HCT116 (cell line): ENCODE results near the gene ELN. TPM values are rescaled to one million over a fixed set of nuclear protein-coding genes. Genes with fewer than 3 reads are reported as not detected.

Source experiments
- ATAC-seq: fragments of 200-7000 bp; cut with Tn5 transposase; 2 replicates; pipeline ENCODE4 v1.9.1; 2020; ENCODE audit warnings: mild to moderate bottlenecking, moderate library complexity
- Bru-seq: library from RNA; stranded (reverse); fragments of 400-500 nt; gene quantifications from one replicate; lab custom pipeline; 2021; lab: Mats Ljungman, UMichigan
- BruChase-seq, 2 experiments: library from RNA; stranded (reverse); fragments of 400-500 nt; gene quantifications; one replicate each; lab custom pipeline; 2021; lab: Mats Ljungman, UMichigan
- BruUV-seq: library from RNA; stranded (reverse); fragments of 400-500 nt; replicated peaks from 2 replicates; lab custom pipeline; 2021; lab: Mats Ljungman, UMichigan
- CTCF ChIA-PET: fragments of 300-600 bp; sonication (Branson Sonifier 250); formaldehyde crosslinking; loops from one replicate; lab custom pipeline; 2021; ENCODE audit warnings: antibody characterized with exemption; lab: Charles Lee
- POLR2A ChIA-PET: fragments of 300-600, 350-600 bp; sonication (Branson Sonifier 250); formaldehyde crosslinking; loops from one replicate; lab custom pipeline; 2021; ENCODE audit warnings: antibody characterized with exemption; lab: Charles Lee
- RAD21 ChIA-PET, 2 experiments: fragments of 300-600 bp; sonication (Branson Sonifier 250); formaldehyde crosslinking; loops; one replicate each; lab custom pipeline; 2023; ENCODE audit warnings: low total read pairs in 2 of 2; ENCODE audit not compliant: uncharacterized antibody in 2 of 2, unreplicated experiment in 2 of 2, low non-redundant PET in 1 of 2; lab: Charles Lee
- DNase-seq: peaks from one replicate; pipeline ENCODE4 v3.0.0-alpha.2; 2010; ENCODE audit warnings: low read depth, low spot score
- H2AFZ ChIP-seq: fragments of 200-600 bp; shearing (Covaris generic), sonication (generic); 2 replicates; pipeline ENCODE4 v1.6.1; 2017; ENCODE audit warnings: low read depth, mixed run types, mixed read lengths, antibody characterized with exemption, low read length; ENCODE audit not compliant: poor library complexity, severe bottlenecking
- H3K27ac ChIP-seq: 2 replicates; pipeline ENCODE4 v1.5.1; 2012; ENCODE audit warnings: low read depth, low read length
- H3K27me3 ChIP-seq: fragments of 200-600 bp; sonication (generic); 2 replicates; pipeline ENCODE4 v1.6.1; 2016; ENCODE audit warnings: mixed run types, low read length, mixed read lengths; ENCODE audit not compliant: insufficient read depth
- H3K36me3 ChIP-seq, 2 experiments: fragments of 200-500 bp in 1 of 2; fragments of 200-600 bp in 1 of 2; sonication (Bioruptor generic) in 1 of 2; sonication (generic) in 1 of 2; 2 replicates each; pipeline versions ENCODE4 v1.5.1 to v1.6.1; 2014 to 2016; ENCODE audit warnings: low read length in 2 of 2, inconsistent platforms in 1 of 2, mixed read lengths in 1 of 2, mixed run types in 1 of 2; ENCODE audit not compliant: insufficient read depth in 2 of 2, control insufficient read depth in 1 of 2
- H3K4me1 ChIP-seq, 2 experiments: fragments of 200-600 bp in 1 of 2; sonication (generic) in 1 of 2; 2 replicates each; pipeline versions ENCODE4 v1.5.1 to v1.6.1; 2012 to 2017; ENCODE audit warnings: low read length in 2 of 2, inconsistent platforms in 1 of 2, mild to moderate bottlenecking in 1 of 2, mixed read lengths in 1 of 2, mixed run types in 1 of 2, moderate library complexity in 1 of 2; ENCODE audit not compliant: insufficient read depth in 2 of 2, control insufficient read depth in 1 of 2
- H3K4me2 ChIP-seq: fragments of 200-600 bp; sonication (generic); 2 replicates; pipeline ENCODE4 v1.6.1; 2017; ENCODE audit warnings: mixed run types, low read length, mixed read lengths
- H3K4me3 ChIP-seq, 2 experiments: fragments of 200-600 bp in 1 of 2; sonication (generic) in 1 of 2; replicated peaks in 1 of 2; 2 replicates each; pipeline ENCODE4 v1.5.1; 2011 to 2016; ENCODE audit warnings: low read length in 2 of 2, control low read depth in 1 of 2, low read depth in 1 of 2, mild to moderate bottlenecking in 1 of 2, mixed read lengths in 1 of 2, mixed run types in 1 of 2
- H3K79me2 ChIP-seq: fragments of 200-600 bp; sonication (generic); 2 replicates; pipeline ENCODE4 v1.6.1; 2017; ENCODE audit warnings: mild to moderate bottlenecking, mixed run types, low read length, moderate library complexity, mixed read lengths; ENCODE audit not compliant: insufficient read depth
- H3K9ac ChIP-seq: fragments of 200-600 bp; sonication (generic); 2 replicates; pipeline ENCODE4 v1.6.1; 2016; ENCODE audit warnings: low read length, mixed read lengths
- H3K9me2 ChIP-seq: fragments of 200-600 bp; sonication (generic), shearing (Covaris generic); 2 replicates; pipeline ENCODE4 v1.6.1; 2017; ENCODE audit warnings: mixed run types, mild to moderate bottlenecking, moderate library complexity; ENCODE audit not compliant: insufficient read depth
- H3K9me3 ChIP-seq, 2 experiments: fragments of 200-500 bp in 1 of 2; fragments of 200-600 bp in 1 of 2; sonication (Bioruptor generic) in 1 of 2; sonication (generic) in 1 of 2; 2 replicates each; pipeline ENCODE4 v1.6.1; 2014 to 2017; ENCODE audit warnings: low read length in 2 of 2, mixed read lengths in 2 of 2, inconsistent platforms in 1 of 2, low read depth in 1 of 2, mild to moderate bottlenecking in 1 of 2, mixed run types in 1 of 2, moderate library complexity in 1 of 2; ENCODE audit not compliant: control insufficient read depth in 1 of 2, insufficient read depth in 1 of 2
- H4K20me1 ChIP-seq: fragments of 200-600 bp; sonication (generic), shearing (Covaris generic); 2 replicates; pipeline ENCODE4 v1.6.1; 2017; ENCODE audit warnings: mixed run types, mild to moderate bottlenecking, moderate library complexity; ENCODE audit not compliant: insufficient read depth
- EGR1 ChIP-seq: IDR thresholded peaks from 2 replicates; pipeline ENCODE4 v1.6.1; 2012; ENCODE audit warnings: low read depth
- JUND ChIP-seq: IDR thresholded peaks from 2 replicates; pipeline ENCODE4 v1.6.1; 2012
- SIN3A ChIP-seq: IDR thresholded peaks from 2 replicates; pipeline ENCODE4 v1.6.1; 2012; ENCODE audit warnings: low read depth
- SRF ChIP-seq: IDR thresholded peaks from 2 replicates; pipeline ENCODE4 v1.6.1; 2012; ENCODE audit warnings: low read depth
- intact Hi-C: fragments of 100-400 bp; cut with micrococcal nuclease; formaldehyde crosslinking; loops from 2 replicates; pipeline ENCODE4 v1.10.0; 2022
- long read RNA-seq: library from polyadenylated mRNA; unstranded; transcript quantifications from one replicate; pipeline ENCODE4 v2.0.0, GENCODE V29; 2021; ENCODE audit not compliant: unreplicated experiment
- polyA plus RNA-seq: library from polyadenylated mRNA; unstranded; fragments of >200 nt; gene quantifications from 2 replicates; pipeline ENCODE4 v1.2.1, GENCODE V29; 2012; ENCODE audit warnings: missing spikeins
- total RNA-seq: library from RNA; stranded (reverse); gene quantifications from one replicate; pipeline ENCODE4 v1.2.1, GENCODE V29; 2021; ENCODE audit not compliant: unreplicated experiment
- TF ChIP-seq, protein P1 (sequence below): IDR thresholded peaks from 2 replicates; pipeline ENCODE4 v1.6.1; 2011; ENCODE audit warnings: mild to moderate bottlenecking, low read length, moderate library complexity; ENCODE audit not compliant: insufficient replicate concordance; ENCODE audit errors: extremely low read depth

ELN gene
- total RNA-seq = 0.17 TPM
- polyA plus RNA-seq = 0.07 and 0.09 TPM in 2 replicates
- Bru-seq, nascent RNA = percentile 8 among the genes with signal in this experiment
- percentile 7 among the genes with signal in this experiment for BruChase-seq, experiment 1, labeled RNA remaining after a 6-hour chase
- BruChase-seq, experiment 2, labeled RNA remaining after a 2-hour chase = percentile 10 among the genes with signal in this experiment
- long read RNA-seq = 0 reads

DNA sequence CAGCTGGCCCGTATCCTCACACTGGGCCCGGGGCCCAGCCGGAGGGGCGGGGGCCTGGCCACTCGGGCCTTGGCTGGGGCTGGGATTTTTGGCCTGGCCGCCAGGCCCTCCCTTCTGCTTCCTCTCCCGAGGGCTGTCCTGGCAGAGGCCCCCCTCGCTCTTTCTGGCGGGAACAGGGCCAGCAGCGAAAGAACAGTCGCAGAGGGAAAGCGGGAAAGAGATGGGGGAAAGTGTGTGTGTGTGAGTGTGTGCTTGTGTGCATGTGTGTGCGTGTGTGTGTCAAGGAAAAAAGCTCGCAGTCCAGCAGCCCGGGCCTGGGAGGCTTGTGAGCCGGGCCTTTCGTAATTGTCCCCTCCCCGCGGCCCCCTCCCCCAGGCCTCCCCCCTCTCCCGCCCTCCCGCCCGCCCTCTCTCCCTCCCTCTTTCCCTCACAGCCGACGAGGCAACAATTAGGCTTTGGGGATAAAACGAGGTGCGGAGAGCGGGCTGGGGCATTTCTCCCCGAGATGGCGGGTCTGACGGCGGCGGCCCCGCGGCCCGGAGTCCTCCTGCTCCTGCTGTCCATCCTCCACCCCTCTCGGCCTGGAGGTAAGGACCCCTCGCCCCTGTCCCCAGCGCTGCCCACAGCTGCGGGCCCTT, at the start of gene ELN:
ELN (plus strand) TSS at position 491 of the 638 bp plus-strand sequence; CDS start at position 506, 15 bp downstream.
- Histone ChIP-seq H3K27ac (no peak within 1 kb of the TSS), H3K9me2 (no peaks in the 10 kb centered on the region), H3K4me3 (no peak within 1 kb of the TSS), H4K20me1 (no peaks in the 10 kb centered on the region), H3K4me1 (peaks cover 2 to 23% of the 10 kb centered on the region in 2 experiments; a peak in 3 of 4 replicates), H3K27me3 (0 out of 2 replicates have a peak, but pooled peaks cover 7% of the 10 kb centered on the region), H3K9me3 (no peaks in the 10 kb centered on the region), H2AFZ (peak within 1 kb of the TSS; percentile 87), H3K4me2 (peak within 1 kb of the TSS; percentile 61), H3K36me3 (no peaks in the 10 kb centered on the region), H3K9ac (no peak within 1 kb of the TSS), H3K79me2 (no peaks in the 10 kb centered on the region)
- no peak for ATAC-seq
- RAD21 ChIA-PET = no interaction called here
- POLR2A ChIA-PET = interaction anchor here (1.2 kb wide), 1 partner anchor 186 kb away, joined by 3 read pairs; the partner anchor contains the start of gene METTL27
- BruUV-seq = no TSS peak
- no peak for DNase-seq
- TF ChIP-seq SRF = no peak
- TF ChIP-seq, protein P1, sequence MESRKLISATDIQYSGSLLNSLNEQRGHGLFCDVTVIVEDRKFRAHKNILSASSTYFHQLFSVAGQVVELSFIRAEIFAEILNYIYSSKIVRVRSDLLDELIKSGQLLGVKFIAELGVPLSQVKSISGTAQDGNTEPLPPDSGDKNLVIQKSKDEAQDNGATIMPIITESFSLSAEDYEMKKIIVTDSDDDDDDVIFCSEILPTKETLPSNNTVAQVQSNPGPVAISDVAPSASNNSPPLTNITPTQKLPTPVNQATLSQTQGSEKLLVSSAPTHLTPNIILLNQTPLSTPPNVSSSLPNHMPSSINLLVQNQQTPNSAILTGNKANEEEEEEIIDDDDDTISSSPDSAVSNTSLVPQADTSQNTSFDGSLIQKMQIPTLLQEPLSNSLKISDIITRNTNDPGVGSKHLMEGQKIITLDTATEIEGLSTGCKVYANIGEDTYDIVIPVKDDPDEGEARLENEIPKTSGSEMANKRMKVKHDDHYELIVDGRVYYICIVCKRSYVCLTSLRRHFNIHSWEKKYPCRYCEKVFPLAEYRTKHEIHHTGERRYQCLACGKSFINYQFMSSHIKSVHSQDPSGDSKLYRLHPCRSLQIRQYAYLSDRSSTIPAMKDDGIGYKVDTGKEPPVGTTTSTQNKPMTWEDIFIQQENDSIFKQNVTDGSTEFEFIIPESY = no peak
- TF ChIP-seq SIN3A = no peak
- TF ChIP-seq JUND = no peak
- no peak for TF ChIP-seq EGR1
- intact Hi-C loops = no loop called here
- CTCF ChIA-PET = interaction anchor here (1.0 to 2.7 kb wide), 4 partner anchors 10 to 30 kb away, joined by 3 to 29 read pairs (median 11); no protein-coding TSS in a partner anchor
